GM19193 (cell line): ENCODE data around the gene FCRLA.

Experiments used
- POLR2A ChIP-seq: IDR thresholded peaks from 4 replicates; pipeline ENCODE4 v1.6.1; 2011; ENCODE audit not compliant: insufficient read depth, insufficient read length; ENCODE audit errors: extremely low read depth

Gene FCRLA

DNA sequence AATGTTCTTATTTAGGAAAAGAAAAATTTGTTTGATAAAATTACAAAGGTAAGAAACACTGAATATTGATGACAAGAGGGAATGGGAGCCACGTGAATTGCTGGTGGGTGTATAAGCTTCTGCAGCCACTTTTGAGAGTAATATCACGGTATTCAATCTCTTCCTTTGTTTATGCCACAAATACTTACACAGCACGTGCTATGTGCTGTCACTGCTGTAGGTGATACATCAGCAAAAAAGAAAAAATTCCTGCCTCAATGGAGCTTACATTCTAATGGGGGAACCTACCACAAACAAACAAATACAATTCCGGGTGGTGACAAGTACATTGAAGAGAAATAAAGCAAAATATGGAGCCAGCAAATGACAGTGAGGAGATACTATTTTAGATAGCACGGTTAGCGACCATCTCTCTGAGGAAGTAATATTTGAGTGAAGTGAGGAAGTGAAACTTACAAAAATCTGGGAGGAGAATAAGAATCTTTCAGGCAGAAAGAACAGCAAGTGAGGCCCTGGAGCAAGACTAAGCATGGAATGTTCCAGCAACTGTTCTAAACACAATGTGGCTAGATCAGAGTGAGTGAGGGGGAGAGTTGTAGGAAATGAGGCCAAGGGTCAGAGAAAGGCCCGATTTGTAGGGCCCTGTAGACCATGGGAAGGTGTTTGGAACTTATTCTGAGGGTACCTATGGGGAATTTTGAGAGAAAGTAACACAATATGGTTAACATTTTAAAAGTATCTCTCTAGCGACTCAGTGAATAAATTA, 11.7 kb downstream of the FCRLA start:
- no peak for TF ChIP-seq POLR2A

DNA sequence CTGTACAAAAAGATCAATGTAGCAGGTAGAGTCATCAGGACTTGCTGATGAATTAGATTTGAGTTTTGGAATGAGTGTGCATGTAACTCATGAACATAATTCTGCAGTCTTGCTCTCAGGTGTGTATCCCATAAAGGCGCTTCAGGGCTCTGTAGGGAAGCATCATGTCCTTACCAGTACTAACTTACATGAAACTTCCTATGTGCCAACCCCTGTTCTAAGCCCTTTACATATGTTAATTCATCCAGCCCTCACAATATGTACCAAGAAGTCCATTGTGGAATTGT, 12.2 kb downstream of the FCRLA start:
- no peak for TF ChIP-seq POLR2A

- TF ChIP-seq POLR2A: no peak
Measured at GRCh38 chr1:161720422-161720821, 13.4 kb downstream of the FCRLA start.

- no peak for TF ChIP-seq POLR2A
Measured at GRCh38 chr1:161720956-161721737, 14.1 kb downstream of the FCRLA start, which contains the start of gene FCRLB. FCRLB (plus strand) TSS chr1:161721544; CDS start chr1:161722673, 1,129 bp downstream.

DNA sequence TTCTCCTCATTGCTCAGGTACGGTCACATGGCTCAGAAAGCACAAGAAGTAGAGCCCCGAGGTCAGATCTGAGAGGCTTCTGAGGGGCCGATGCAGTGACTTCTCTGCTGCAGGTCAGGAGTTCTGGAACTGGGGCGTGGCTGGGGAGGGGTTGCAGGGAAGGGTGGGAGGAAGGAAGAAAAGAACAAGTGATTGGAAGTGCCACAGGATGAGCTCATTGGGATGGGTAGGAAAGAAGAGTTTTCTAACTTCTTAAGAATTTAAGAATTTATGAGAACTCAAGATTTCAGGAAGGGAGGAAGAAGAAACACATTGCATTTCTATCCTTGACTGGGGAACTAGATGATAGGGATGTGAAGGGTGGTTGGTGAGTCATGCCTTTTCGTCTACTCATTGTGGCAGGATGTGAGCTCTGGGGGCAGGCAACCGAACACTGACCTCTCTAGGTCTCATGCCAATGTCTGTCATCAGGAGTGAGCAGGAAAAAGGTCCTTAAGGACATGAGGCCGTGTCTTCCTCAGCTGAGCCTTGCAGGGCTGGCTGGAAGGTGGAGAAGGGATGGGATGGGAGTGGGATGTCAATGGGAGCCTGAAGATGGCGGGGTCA, 14.8 kb downstream of the FCRLA start:
- TF ChIP-seq POLR2A: no peak

DNA sequence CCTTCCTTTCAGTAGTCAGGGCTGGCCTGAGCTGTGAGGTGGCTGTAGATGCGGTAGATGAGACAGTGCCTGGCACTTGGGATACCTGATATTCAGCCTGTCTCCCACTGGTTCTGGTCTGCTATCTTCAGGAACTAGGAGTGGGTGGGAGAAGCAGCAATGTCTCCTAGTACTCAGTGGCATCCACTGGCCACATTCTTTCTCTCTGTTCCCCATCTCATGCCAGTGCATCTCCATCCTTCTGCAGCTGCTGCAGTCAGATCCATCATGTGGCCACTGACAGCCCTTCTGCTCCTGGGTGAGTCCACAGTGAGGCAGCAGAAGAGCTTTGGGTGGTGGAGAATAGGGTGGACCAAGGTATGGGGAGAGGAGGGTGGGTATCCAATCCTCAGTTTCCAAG, 15.4 kb downstream of the FCRLA start:
- no peak for TF ChIP-seq POLR2A

DNA sequence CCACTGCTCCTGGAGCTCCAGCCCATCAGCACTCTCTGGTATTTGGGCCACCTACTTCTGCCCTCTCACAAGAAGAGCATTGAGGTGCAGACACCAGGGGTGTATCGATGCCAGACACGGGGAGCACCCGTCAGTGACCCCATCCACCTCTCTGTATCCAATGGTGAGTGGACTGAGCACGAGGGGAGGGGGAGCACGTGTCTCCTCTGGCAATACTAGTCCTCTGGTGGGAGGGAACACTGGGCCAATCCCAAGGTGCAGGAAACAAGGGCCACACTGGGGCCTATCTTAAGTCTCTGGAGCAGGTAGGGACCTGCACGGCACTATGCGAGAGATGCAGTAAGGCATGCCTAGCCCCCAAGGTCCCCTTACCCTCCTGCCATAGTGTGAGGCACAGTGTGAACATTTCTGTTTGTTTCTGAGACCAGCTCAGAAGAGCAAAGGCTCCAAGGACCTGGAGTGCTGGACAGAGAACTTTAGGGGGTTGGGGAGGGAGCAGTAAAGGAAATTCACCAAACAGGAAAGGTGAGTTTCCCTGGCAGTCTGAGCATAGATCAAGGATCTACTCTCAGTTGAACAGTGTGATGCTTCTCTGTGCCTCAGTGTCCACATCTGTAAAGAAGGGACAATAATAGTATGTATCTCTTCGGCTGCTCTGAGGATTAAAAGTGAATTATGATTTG, 16.6 kb downstream of the FCRLA start:
- no peak for TF ChIP-seq POLR2A

DNA sequence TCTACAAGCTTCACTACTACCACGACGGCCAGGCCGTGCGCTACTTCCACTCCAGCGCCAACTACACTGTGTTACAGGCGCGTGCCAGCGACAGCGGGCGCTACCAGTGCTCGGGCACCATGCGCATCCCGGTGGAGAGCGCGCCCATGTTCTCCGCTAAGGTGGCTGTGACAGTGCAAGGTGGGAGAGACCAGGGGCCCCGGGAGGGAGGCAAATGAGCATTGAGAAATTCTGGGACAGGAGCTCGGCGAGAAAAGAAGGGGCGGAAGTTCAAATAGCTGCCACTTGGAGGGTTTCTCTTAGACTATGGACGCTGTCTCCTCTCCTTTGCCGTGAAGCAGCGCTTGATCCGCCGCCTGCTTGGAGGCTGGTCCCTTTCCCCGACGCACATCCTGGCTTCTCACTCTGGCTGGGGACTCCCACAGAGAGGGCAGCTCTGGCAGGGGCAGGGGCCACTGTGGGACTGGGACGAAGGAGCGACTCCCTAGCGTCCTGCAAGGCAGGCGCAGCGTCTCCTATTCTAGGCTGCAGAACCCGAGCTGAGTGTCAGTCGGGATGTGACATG, 19.0 kb downstream of the FCRLA start:
- peak; percentile 33 for TF ChIP-seq POLR2A

DNA sequence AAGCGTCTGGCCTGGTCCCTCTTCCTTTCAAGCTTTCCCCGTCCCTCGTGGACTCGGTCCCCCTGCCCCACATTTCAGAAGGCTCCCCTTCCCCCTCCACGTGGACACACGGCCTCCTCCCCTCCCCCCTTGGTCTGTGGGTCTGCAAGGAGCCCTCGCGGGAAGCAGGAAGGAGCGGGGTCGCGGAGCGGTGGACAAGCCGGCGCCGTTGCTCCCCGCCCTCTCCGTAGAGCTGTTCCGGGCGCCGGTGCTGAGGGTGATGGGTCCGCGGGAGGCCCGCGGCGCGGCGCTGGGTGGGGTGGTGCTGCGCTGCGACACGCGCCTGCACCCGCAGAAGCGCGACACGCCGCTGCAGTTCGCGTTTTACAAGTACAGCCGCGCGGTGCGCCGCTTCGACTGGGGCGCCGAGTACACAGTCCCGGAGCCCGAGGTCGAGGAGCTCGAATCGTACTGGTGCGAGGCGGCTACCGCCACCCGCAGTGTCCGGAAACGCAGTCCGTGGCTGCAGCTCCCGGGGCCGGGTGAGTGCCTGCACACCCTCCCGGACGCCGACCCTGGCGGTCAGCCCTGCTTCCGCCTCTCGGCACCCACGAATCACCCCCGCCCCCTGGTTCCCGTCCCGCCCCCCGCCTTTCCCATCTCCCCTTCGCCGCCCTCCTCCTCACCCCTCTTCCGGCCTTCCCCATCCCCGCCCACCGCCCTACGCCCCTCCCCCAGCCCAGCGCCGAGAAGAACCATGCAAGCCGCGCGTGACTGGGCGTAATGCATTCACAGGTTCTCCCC, 19.6 kb downstream of the FCRLA start:
- peak; percentile 94 for TF ChIP-seq POLR2A

DNA sequence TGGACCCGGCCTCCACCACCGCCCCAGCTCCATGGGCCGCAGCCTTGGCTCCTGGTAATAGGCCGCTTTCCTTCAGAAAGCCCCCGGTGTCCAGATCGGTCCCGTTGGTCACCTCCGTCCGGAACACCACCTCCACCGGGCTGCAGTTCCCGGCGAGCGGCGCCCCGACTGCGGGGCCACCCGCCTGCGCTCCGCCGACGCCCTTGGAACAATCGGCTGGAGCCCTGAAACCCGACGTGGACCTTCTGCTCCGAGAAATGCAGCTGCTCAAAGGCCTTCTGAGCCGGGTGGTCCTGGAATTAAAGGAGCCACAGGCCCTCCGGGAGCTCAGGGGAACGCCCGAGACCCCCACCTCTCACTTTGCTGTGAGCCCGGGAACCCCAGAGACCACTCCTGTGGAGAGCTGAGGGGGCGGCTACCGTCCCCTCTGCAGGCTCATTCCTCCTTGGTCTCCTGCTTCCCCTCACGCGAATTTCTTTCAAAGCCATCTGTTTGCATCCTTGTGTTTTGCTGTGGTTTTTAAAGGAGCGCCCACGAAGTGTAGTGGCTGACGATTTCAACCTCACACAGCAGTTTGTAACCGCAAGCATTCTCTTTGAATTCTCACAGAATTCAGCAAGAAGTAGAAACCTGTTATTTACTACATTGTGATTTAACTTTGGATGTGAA, 20.4 kb downstream of the FCRLA start:
- TF ChIP-seq POLR2A: peak; percentile 56

GRCh38 chr1:161728376-161729226, 21.6 kb downstream of the FCRLA start:
- TF ChIP-seq POLR2A: no peak

DNA sequence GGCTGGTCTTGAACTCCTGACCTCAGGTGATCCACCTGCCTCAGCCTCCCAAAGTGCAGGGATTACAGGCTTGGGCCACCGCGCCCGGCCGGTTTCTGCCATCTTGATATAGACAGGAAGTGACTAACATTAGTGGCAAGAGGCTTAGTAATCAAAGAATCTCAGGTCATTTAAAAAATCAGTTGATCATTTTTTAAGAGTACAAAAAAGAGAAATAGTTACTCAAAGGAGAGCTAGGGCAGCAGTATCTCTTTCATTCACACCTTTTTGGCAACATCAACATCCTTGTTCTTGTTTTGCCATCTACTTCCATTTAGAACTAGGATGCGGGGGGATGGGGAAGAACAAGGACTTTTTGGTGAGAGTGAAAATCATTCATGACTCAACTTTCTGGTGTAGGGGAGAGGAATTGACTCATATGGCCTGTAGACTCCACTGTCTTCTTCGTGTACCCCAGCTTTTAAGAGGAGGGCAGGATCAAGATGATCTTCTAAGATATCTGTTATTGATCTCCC, 23.1 kb downstream of the FCRLA start:
- no peak for TF ChIP-seq POLR2A

GRCh38 chr1:161731241-161731640, 24.2 kb downstream of the FCRLA start:
- no peak for TF ChIP-seq POLR2A
